Stimulated activated CD8-positive, alpha-beta memory T cell treated with anti-CD3 and anti-CD28 coated beads, Interleukin-12 subunit alpha, Interleukin-12 subunit beta, amount 100 ng/mL, for 24 hours (primary cell): ENCODE measurements around the gene C20orf96.
"Not testable (repeated sequence)": the region's sequence is repeated elsewhere in the genome, so short reads cannot be mapped to it uniquely, and the experiment has no call there.

Experiments used
- DNase-seq: peaks from one replicate; pipeline ENCODE4 v3.0.0-alpha.2; 2020; ENCODE audit errors: extremely low read depth

The C20orf96 gene

GRCh38 chr20:237489-237888 lies 53.1 kb downstream of the C20orf96 start:
- DNase-seq = peak; percentile 1

GRCh38 chr20:235891-236290 lies 54.7 kb downstream of the C20orf96 start:
- no peak for DNase-seq

- no peak for DNase-seq
These were observed 63.0 kb downstream of the C20orf96 start for GRCh38 chr20:227439-228105.

- no peak for DNase-seq
These were observed 63.6 kb downstream of the C20orf96 start, which contains the start of gene DEFB129 for GRCh38 chr20:226958-227357. Gene DEFB129 (plus strand): TSS chr20:227258. CDS start chr20:227289, 31 bp downstream.

GRCh38 chr20:225879-226278 lies 64.7 kb downstream of the C20orf96 start:
- DNase-seq = not testable (repeated sequence)

- DNase-seq = no peak
These were observed 69.2 kb downstream of the C20orf96 start for GRCh38 chr20:221258-221830.
